ENCODE data around the gene KPNA2.
"Not testable (repeated sequence)": the region's sequence is repeated elsewhere in the genome, so short reads cannot be mapped to it uniquely, and the experiment has no call there.

Gene KPNA2

GRCh38 chr17:68054296-68054900, 18.9 kb downstream of the KPNA2 start:
- H3K4me3 ChIP-seq: peak overlapping the region; percentile 4
- no peak for DNase-seq (ENCODE audit: low spot score)
- no peak for TF ChIP-seq CTCF (IDR thresholded peaks at IDR 0.05)
- peak overlapping the region in 1 of 2 donors; percentile 64 for H3K27ac ChIP-seq

DNA sequence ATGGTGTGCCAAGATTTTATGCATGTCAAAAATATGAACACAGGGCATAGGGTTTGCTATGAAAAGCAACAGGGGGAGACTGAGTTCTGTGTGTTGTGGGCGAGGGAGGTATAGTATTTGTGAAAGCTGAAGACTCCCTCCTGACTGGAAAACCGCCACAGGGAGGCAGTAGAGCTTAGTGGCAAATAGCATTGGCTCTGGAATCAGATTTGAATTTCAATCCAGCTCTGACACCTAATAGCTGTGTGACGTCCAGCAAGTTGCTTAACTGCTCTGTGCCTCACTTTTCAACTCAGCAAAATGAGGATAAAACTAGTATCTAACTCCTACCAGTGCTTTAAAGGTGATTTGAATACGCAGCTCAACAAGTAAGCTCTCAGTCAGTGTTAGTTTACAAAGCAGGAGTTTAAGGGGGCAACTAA, 22.0 kb downstream of the KPNA2 start:
- TF ChIP-seq CTCF (IDR thresholded peaks at IDR 0.05): no peak

DNA sequence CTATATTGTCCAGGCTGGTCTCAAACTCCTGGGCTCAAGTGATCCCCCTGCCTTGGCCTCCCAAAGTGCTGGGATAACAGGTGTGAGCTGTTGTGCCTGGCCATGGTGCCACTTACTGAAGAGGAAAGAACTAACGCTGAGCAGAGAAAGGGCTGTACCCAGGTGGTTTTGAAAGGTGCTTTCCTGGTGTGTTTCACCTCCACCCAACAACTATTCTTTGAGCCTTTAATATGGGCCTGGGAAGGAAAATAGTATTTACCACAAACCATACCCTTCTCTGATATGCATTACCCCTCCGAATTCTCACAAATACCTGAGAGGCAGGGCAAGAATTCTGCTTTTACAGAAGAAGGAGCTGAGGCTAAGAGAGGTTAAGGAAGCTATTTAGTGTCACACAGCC, 24.8 kb downstream of the KPNA2 start:
- DNase-seq (ENCODE audit: low spot score): no peak
- TF ChIP-seq CTCF (IDR thresholded peaks at IDR 0.05): no peak
- Histone ChIP-seq H3K27ac (no peak overlapping the region), H3K4me3 (no peak overlapping the region)

More for the DNA sequence above, 22.0 kb downstream of the KPNA2 start:
- Histone ChIP-seq H3K4me3 (no peak overlapping the region), H3K27ac (no peak overlapping the region)
- DNase-seq (ENCODE audit: low spot score): no peak

DNA sequence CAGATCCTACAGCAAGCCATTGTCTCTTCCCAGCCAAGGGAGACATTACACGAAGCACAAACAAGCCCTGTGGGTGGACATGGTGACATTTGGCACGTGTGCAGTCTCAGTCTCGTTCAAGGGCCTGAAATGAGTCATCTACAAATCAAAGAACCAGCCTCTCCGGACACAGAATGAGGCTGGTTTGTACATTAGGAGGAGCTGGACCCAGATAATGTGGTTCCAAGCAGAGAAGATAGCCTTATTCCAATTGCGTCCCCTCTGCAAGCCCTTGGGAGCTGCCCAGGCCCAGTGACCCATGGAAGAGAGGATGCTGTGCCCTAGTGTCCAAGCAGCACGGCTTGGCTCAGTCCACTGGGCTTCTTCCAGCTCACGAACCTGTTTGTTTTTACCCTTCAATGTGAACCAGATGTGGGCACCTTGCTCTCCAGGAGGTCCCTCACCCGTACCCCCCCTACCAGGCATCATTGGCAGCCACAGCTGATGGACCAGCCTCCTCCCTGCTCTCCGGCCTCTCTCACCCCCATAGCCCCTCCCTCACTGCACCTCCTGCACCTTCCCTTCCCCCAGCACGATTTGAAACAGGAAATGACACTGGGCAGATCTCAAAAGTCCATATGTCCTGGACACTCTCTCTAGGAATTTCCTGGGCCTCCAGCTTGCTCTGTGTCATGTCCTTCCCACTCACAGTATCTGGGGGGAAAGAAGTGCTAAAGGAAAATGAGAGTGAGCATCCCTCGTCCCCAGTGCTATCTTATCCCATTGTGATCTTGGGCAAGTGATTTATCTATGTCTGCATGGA, 26.2 kb downstream of the KPNA2 start:
- H3K27ac ChIP-seq: no peak overlapping the region
- no peak overlapping the region for H3K4me3 ChIP-seq
- no peak for DNase-seq (ENCODE audit: low spot score)
- no peak for TF ChIP-seq CTCF (IDR thresholded peaks at IDR 0.05)

- not testable (repeated sequence) for H3K27ac ChIP-seq; H3K4me3 ChIP-seq; DNase-seq (ENCODE audit: low spot score)
These were observed 29.8 kb downstream of the KPNA2 start for GRCh38 chr17:68065366-68065765.

DNA sequence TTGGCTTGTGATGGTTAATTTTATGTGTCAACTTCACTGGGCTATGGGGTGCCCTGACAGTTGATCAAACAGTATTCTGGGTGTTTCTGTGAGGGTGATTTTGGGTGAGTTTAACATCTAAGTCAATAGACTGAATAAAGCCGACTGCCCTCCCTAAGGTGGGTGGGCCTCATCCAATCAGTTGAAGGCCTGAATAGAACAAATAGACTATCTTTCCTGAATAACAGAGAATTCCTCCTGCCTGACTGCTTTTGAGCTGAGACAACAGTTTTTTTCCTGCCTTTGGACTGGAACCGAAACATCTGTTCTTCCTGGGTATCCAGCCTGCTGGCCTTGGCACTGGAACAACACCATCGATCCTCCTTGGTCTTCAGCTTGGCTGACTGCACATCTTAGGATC, 33.0 kb downstream of the KPNA2 start:
- DNase-seq (ENCODE audit: low spot score); H3K4me3 ChIP-seq: not testable (repeated sequence)

GRCh38 chr17:68070582-68071444, 35.3 kb downstream of the KPNA2 start:
- H3K27ac ChIP-seq: peak overlapping the region in 1 of 2 donors; percentile 16
- peak; percentile 84 for DNase-seq (ENCODE audit: low spot score)
- H3K4me3 ChIP-seq: not testable (repeated sequence)

More for the DNA sequence above, 33.0 kb downstream of the KPNA2 start:
- H3K27ac ChIP-seq: not testable (repeated sequence)

GRCh38 chr17:68074279-68074678, 38.7 kb downstream of the KPNA2 start:
- no peak overlapping the region for H3K4me3 ChIP-seq
- H3K27ac ChIP-seq: no peak overlapping the region
- DNase-seq (ENCODE audit: low spot score): no peak
- no peak for TF ChIP-seq CTCF (IDR thresholded peaks at IDR 0.05)

DNA sequence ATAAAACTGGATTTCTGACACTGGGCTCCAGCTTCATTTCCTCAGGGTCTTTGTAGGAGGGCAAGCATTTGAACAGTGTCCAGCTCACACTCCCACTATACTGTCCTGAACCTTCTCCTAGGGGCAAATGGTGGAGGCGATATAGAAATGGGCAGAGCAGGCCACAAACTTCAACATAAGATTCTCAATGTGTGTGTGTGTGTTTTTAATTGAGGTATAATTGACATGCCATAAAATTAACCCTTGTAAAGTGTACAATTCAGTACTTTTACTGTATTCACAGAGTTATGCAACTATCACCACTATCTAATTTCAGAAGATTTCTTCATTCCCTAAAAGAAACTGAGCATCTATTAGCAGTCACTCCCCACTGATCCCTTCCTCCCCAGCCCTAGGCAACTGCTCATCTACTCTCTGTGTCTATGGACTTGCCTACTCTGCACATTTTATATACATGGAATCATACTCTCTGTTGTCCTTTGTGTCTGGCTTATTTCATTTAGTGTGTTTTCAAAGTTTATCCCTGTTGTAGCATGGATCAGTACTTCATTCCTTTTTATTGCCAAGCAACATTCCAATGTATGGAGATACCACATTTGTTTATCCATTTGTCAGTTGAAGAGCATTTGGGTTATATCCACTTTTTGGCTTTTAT, 40.5 kb downstream of the KPNA2 start:
- H3K4me3 ChIP-seq; DNase-seq (ENCODE audit: low spot score); H3K27ac ChIP-seq: not testable (repeated sequence)

- not testable (repeated sequence) for H3K27ac ChIP-seq; H3K4me3 ChIP-seq; DNase-seq (ENCODE audit: low spot score)
These were observed 42.0 kb downstream of the KPNA2 start for GRCh38 chr17:68077498-68077897.
